GM12865 (cell line): ENCODE data around the gene ADGRD2.

Experiments
- DNase-seq: peaks from one replicate; pipeline ENCODE4 v3.0.0; 2010; ENCODE audit warnings: low read depth
- H3K4me3 ChIP-seq: 2 replicates; pipeline ENCODE4 v1.5.1; 2011; ENCODE audit warnings: mild to moderate bottlenecking, low read depth, low read length, control low read depth
- CTCF ChIP-seq: IDR thresholded peaks from 2 replicates; pipeline ENCODE4 v1.5.1; 2011; ENCODE audit warnings: low read length, control low read depth, low read depth, inconsistent platforms; ENCODE audit not compliant: insufficient read depth; ENCODE audit errors: missing control alignments

ADGRD2 gene

GRCh38 chr9:124500028-124500795 is 50.0 kb downstream of the ADGRD2 start:
- no peak for TF ChIP-seq CTCF
- H3K4me3 ChIP-seq = no peak overlapping the region
- DNase-seq = no peak

GRCh38 chr9:124500796-124501611 is 50.8 kb downstream of the ADGRD2 start:
- no peak overlapping the region for H3K4me3 ChIP-seq
- TF ChIP-seq CTCF = no peak
- DNase-seq = no peak

GRCh38 chr9:124501771-124502320 is 51.6 kb downstream of the ADGRD2 start:
- no peak for TF ChIP-seq CTCF
- no peak for DNase-seq
- H3K4me3 ChIP-seq = no peak overlapping the region

GRCh38 chr9:124502711-124503702 is 52.8 kb downstream of the ADGRD2 start:
- no peak for TF ChIP-seq CTCF
- H3K4me3 ChIP-seq = no peak overlapping the region
- DNase-seq = no peak

GRCh38 chr9:124503713-124504529 is 53.7 kb downstream of the ADGRD2 start:
- no peak overlapping the region for H3K4me3 ChIP-seq
- TF ChIP-seq CTCF = no peak

More at GRCh38 chr9:124503713-124504529, 53.7 kb downstream of the ADGRD2 start:
- DNase-seq = no peak
